Transverse colon (tissue), 3 donors: ENCODE data around the gene HDAC4.

Source experiments
- CTCF ChIP-seq, 5 experiments: fragments of 200-600 bp in 3 of 5; fragments of 450-650 bp in 2 of 5; sonication (generic) in 3 of 5; IDR thresholded peaks; 1 replicate in 2 of 5; 2 replicates in 3 of 5; pipeline ENCODE4 v1.5.1; 2016 to 2017; ENCODE audit warnings: antibody characterized with exemption in 5 of 5, inconsistent platforms in 3 of 5, mild to moderate bottlenecking in 2 of 5, moderate library complexity in 1 of 5
- EP300 ChIP-seq: sonication (generic); formaldehyde crosslinking; IDR thresholded peaks from one replicate; pipeline ENCODE4 v1.6.1; 2017; ENCODE audit warnings: antibody characterized with exemption, low read depth
- POLR2A ChIP-seq: fragments of 450-650 bp; IDR thresholded peaks from one replicate; pipeline ENCODE4 v1.6.1; 2016; ENCODE audit warnings: antibody characterized with exemption, mild to moderate bottlenecking, moderate library complexity

- TF ChIP-seq CTCF (IDR thresholded peaks at IDR 0.05) (no peak), POLR2A (no peak), EP300 (no peak)
These were observed 295.6 kb downstream of the HDAC4 start for GRCh38 chr2:239105234-239105633.
